ENCODE data around the gene FAM171A2. TPM values are rescaled to one million over a fixed set of nuclear protein-coding genes. Genes with fewer than 3 reads are reported as not detected.

Gene FAM171A2
- total and polyA plus RNA-seq, 2 of the 8 experiments (the other 6 are each of a cell fraction or from before 2014, with no cell fraction given) = 21.9 to 24.1 TPM

- peak; percentile 54 for TF ChIP-seq KDM4A (IDR thresholded peaks at IDR 0.05; ENCODE audit: low read depth, low read length, severe bottlenecking)
- peak; percentile 30 for TF ChIP-seq TAF1 (IDR thresholded peaks at IDR 0.05; ENCODE audit: low read depth, low read length)
- no peak for TF ChIP-seq NRF1 (IDR thresholded peaks at IDR 0.05; ENCODE audit: low read depth, low read length)
- TF ChIP-seq POLR2A (IDR thresholded peaks at IDR 0.05; ENCODE audit: control extremely low read depth in 1 of 2, low read depth in 2 of 2, low read length in 2 of 2) = peak in 1 of 2 experiments; percentile 17; a peak in 1 of 3 replicates
Measured at GRCh38 chr17:44385287-44386181, 21.9 kb upstream of the FAM171A2 start (continued).

All from H1 (cell line).